Panc1 (cell line): ENCODE measurements around the gene AHRR.

ENCODE experiments used
- POLR2AphosphoS5 ChIP-seq: IDR thresholded peaks from 2 replicates; pipeline ENCODE4 v1.6.1; 2012; ENCODE audit warnings: mild to moderate bottlenecking, low read depth, low read length, moderate library complexity
- SIN3A ChIP-seq: IDR thresholded peaks from 2 replicates; pipeline ENCODE4 v1.6.1; 2012; ENCODE audit warnings: low read depth, mild to moderate bottlenecking, low read length, moderate library complexity, borderline replicate concordance; ENCODE audit not compliant: insufficient read depth
- TF ChIP-seq, protein P1 (sequence below): fragments of 450-650 bp; IDR thresholded peaks from 2 replicates; pipeline ENCODE4 v1.5.1; 2017; ENCODE audit warnings: mild to moderate bottlenecking
- TF ChIP-seq, protein P2 (sequence below), 2 experiments: IDR thresholded peaks; 2 replicates each; pipeline ENCODE4 v1.6.1; 2011 to 2012; ENCODE audit warnings: low read depth in 2 of 2, control low read depth in 1 of 2, low read length in 1 of 2, mild to moderate bottlenecking in 1 of 2, moderate library complexity in 1 of 2; ENCODE audit not compliant: insufficient read depth in 1 of 2

- TF ChIP-seq POLR2AphosphoS5 (no peak), SIN3A (no peak)
- TF ChIP-seq, protein P1, sequence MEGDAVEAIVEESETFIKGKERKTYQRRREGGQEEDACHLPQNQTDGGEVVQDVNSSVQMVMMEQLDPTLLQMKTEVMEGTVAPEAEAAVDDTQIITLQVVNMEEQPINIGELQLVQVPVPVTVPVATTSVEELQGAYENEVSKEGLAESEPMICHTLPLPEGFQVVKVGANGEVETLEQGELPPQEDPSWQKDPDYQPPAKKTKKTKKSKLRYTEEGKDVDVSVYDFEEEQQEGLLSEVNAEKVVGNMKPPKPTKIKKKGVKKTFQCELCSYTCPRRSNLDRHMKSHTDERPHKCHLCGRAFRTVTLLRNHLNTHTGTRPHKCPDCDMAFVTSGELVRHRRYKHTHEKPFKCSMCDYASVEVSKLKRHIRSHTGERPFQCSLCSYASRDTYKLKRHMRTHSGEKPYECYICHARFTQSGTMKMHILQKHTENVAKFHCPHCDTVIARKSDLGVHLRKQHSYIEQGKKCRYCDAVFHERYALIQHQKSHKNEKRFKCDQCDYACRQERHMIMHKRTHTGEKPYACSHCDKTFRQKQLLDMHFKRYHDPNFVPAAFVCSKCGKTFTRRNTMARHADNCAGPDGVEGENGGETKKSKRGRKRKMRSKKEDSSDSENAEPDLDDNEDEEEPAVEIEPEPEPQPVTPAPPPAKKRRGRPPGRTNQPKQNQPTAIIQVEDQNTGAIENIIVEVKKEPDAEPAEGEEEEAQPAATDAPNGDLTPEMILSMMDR: no peak
- TF ChIP-seq, protein P2, sequence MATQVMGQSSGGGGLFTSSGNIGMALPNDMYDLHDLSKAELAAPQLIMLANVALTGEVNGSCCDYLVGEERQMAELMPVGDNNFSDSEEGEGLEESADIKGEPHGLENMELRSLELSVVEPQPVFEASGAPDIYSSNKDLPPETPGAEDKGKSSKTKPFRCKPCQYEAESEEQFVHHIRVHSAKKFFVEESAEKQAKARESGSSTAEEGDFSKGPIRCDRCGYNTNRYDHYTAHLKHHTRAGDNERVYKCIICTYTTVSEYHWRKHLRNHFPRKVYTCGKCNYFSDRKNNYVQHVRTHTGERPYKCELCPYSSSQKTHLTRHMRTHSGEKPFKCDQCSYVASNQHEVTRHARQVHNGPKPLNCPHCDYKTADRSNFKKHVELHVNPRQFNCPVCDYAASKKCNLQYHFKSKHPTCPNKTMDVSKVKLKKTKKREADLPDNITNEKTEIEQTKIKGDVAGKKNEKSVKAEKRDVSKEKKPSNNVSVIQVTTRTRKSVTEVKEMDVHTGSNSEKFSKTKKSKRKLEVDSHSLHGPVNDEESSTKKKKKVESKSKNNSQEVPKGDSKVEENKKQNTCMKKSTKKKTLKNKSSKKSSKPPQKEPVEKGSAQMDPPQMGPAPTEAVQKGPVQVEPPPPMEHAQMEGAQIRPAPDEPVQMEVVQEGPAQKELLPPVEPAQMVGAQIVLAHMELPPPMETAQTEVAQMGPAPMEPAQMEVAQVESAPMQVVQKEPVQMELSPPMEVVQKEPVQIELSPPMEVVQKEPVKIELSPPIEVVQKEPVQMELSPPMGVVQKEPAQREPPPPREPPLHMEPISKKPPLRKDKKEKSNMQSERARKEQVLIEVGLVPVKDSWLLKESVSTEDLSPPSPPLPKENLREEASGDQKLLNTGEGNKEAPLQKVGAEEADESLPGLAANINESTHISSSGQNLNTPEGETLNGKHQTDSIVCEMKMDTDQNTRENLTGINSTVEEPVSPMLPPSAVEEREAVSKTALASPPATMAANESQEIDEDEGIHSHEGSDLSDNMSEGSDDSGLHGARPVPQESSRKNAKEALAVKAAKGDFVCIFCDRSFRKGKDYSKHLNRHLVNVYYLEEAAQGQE (IDR thresholded peaks at IDR 0.05; ENCODE audit: insufficient read depth in 1 of 2, low read depth in 2 of 2, low read length in 1 of 2): no peak
Observed at GRCh38 chr5:333945-334344, 12.4 kb downstream of the AHRR start.
